GM23338 (cell line): ENCODE measurements around the gene PPP1R9B. TPM values are rescaled to one million over a fixed set of nuclear protein-coding genes. Genes with fewer than 3 reads are reported as not detected.

Experiments
- ATAC-seq: fragments of 200-7000 bp; cut with Tn5 transposase; 3 replicates; pipeline ENCODE4 v1.9.1; 2020
- DNase-seq: peaks from one replicate; pipeline ENCODE4 v3.0.0-alpha.2; 2015; ENCODE audit warnings: low spot score
- H2AFZ ChIP-seq: fragments of 200-600 bp; sonication (generic); 2 replicates; pipeline ENCODE4 v1.8.0; 2016; ENCODE audit warnings: antibody characterized with exemption, mild to moderate bottlenecking, moderate library complexity
- H3F3A ChIP-seq: fragments of 200-600 bp; sonication (generic); replicated peaks from 2 replicates; pipeline ENCODE4 v1.8.0; 2017; ENCODE audit warnings: antibody characterized with exemption, mixed run types, low read depth
- H3K27ac ChIP-seq: fragments of 200-600 bp; sonication (generic); 2 replicates; pipeline ENCODE4 v1.6.1; 2016; ENCODE audit warnings: low read depth
- H3K27me3 ChIP-seq: fragments of 200-600 bp; sonication (generic); 2 replicates; pipeline ENCODE4 v1.8.0; 2016; ENCODE audit warnings: mild to moderate bottlenecking, mixed run types, moderate library complexity; ENCODE audit not compliant: insufficient read depth
- H3K36me3 ChIP-seq: fragments of 200-600 bp; sonication (generic); 2 replicates; pipeline ENCODE4 v1.8.0; 2016; ENCODE audit warnings: mild to moderate bottlenecking; ENCODE audit not compliant: insufficient read depth
- H3K4me1 ChIP-seq: fragments of 200-600 bp; sonication (generic); 2 replicates; pipeline ENCODE4 v1.8.0; 2016; ENCODE audit warnings: mild to moderate bottlenecking, moderate library complexity; ENCODE audit not compliant: insufficient read depth
- H3K4me2 ChIP-seq: fragments of 200-600 bp; sonication (generic); 2 replicates; pipeline ENCODE4 v1.7.1; 2017; ENCODE audit warnings: mixed run types
- H3K4me3 ChIP-seq: fragments of 200-600 bp; sonication (generic); 2 replicates; pipeline ENCODE4 v1.6.1; 2016; ENCODE audit warnings: mixed run types
- H3K79me2 ChIP-seq: fragments of 200-600 bp; sonication (generic); replicated peaks from 2 replicates; pipeline ENCODE4 v1.8.0; 2017; ENCODE audit warnings: mild to moderate bottlenecking; ENCODE audit not compliant: insufficient read depth
- H3K9me2 ChIP-seq: fragments of 200-600 bp; sonication (generic); 2 replicates; pipeline ENCODE4 v1.8.0; 2017; ENCODE audit not compliant: insufficient read depth
- H4K20me1 ChIP-seq: fragments of 200-600 bp; sonication (generic); replicated peaks from 2 replicates; pipeline ENCODE4 v1.8.0; 2017; ENCODE audit warnings: mild to moderate bottlenecking; ENCODE audit not compliant: insufficient read depth
- H3K27ac Mint-ChIP-seq: 2 replicates; pipeline ENCODE4 v1.8.0; 2020; ENCODE audit warnings: inconsistent platforms, mild to moderate bottlenecking, moderate library complexity, mixed read lengths
- H3K27me3 Mint-ChIP-seq: 3 replicates; pipeline ENCODE4 v1.8.0; 2022; ENCODE audit warnings: low read depth, mild to moderate bottlenecking, moderate library complexity, mixed read lengths, inconsistent platforms; ENCODE audit not compliant: insufficient read depth, poor library complexity
- H3K36me3 Mint-ChIP-seq: 3 replicates; pipeline ENCODE4 v1.8.0; 2021; ENCODE audit warnings: low read depth, mild to moderate bottlenecking, inconsistent platforms, moderate library complexity, mixed read lengths
- H3K4me1 Mint-ChIP-seq: 3 replicates; pipeline ENCODE4 v1.8.0; 2020; ENCODE audit warnings: mild to moderate bottlenecking, inconsistent platforms, mixed read lengths
- H3K4me3 Mint-ChIP-seq: 3 replicates; pipeline ENCODE4 v1.8.0; 2021; ENCODE audit warnings: moderate library complexity, mild to moderate bottlenecking, inconsistent platforms, mixed read lengths
- H3K9me3 Mint-ChIP-seq: 3 replicates; pipeline ENCODE4 v1.8.0; 2020; ENCODE audit warnings: moderate library complexity, mild to moderate bottlenecking, inconsistent platforms, mixed read lengths
- EZH2 ChIP-seq: fragments of 200-600 bp; sonication (generic); IDR thresholded peaks from one replicate; pipeline ENCODE4 v1.8.0; 2017; ENCODE audit warnings: antibody characterized with exemption, mild to moderate bottlenecking, low read depth; ENCODE audit not compliant: unreplicated experiment
- JUNB ChIP-seq: IDR thresholded peaks from one replicate; pipeline ENCODE4 v1.6.1; 2016; ENCODE audit warnings: antibody characterized with exemption; ENCODE audit not compliant: unreplicated experiment
- NANOG ChIP-seq: IDR thresholded peaks from 2 replicates; pipeline ENCODE4 v1.6.1; 2016; ENCODE audit warnings: antibody characterized with exemption, borderline replicate concordance
- STAT1 ChIP-seq: IDR thresholded peaks from one replicate; pipeline ENCODE4 v1.6.1; 2016; ENCODE audit warnings: antibody characterized with exemption; ENCODE audit not compliant: unreplicated experiment
- ZNF114 ChIP-seq: fragments of 250-450 bp; sonication (Bioruptor Pico); IDR thresholded peaks from 2 replicates; pipeline ENCODE4 v1.5.0; 2020; ENCODE audit warnings: mild to moderate bottlenecking, moderate library complexity
- ZNF331 ChIP-seq: fragments of 250-450 bp; sonication (Bioruptor Pico); IDR thresholded peaks from 2 replicates; pipeline ENCODE4 v1.5.0; 2020; ENCODE audit warnings: low read depth, mild to moderate bottlenecking, moderate library complexity
- polyA plus RNA-seq: library from polyadenylated mRNA; unstranded; fragments of >200 nt; fragmentation: Nextera tagmentation; extraction: Ambion mirVana; gene quantifications from 2 replicates; pipeline ENCODE4 v1.2.1, GENCODE V29; 2016
- total RNA-seq: library from RNA; depleted of rRNA; stranded (reverse); fragments of >200 nt; shearing (Covaris generic); gene quantifications from 2 replicates; pipeline ENCODE4 v1.2.3, GENCODE V29; 2014
- TF ChIP-seq, protein P1 (sequence below): fragments of 250-450 bp; sonication (Bioruptor Pico); IDR thresholded peaks from 2 replicates; pipeline ENCODE4 v1.5.0; 2020; ENCODE audit warnings: mild to moderate bottlenecking, moderate library complexity

Gene PPP1R9B
- total and polyA plus RNA-seq, 2 experiments from 2014 or later: 2.1 to 10.5 TPM

GRCh38 chr17:50144355-50144754, 6.1 kb downstream of the PPP1R9B start (continued):
- TF ChIP-seq, protein P1, sequence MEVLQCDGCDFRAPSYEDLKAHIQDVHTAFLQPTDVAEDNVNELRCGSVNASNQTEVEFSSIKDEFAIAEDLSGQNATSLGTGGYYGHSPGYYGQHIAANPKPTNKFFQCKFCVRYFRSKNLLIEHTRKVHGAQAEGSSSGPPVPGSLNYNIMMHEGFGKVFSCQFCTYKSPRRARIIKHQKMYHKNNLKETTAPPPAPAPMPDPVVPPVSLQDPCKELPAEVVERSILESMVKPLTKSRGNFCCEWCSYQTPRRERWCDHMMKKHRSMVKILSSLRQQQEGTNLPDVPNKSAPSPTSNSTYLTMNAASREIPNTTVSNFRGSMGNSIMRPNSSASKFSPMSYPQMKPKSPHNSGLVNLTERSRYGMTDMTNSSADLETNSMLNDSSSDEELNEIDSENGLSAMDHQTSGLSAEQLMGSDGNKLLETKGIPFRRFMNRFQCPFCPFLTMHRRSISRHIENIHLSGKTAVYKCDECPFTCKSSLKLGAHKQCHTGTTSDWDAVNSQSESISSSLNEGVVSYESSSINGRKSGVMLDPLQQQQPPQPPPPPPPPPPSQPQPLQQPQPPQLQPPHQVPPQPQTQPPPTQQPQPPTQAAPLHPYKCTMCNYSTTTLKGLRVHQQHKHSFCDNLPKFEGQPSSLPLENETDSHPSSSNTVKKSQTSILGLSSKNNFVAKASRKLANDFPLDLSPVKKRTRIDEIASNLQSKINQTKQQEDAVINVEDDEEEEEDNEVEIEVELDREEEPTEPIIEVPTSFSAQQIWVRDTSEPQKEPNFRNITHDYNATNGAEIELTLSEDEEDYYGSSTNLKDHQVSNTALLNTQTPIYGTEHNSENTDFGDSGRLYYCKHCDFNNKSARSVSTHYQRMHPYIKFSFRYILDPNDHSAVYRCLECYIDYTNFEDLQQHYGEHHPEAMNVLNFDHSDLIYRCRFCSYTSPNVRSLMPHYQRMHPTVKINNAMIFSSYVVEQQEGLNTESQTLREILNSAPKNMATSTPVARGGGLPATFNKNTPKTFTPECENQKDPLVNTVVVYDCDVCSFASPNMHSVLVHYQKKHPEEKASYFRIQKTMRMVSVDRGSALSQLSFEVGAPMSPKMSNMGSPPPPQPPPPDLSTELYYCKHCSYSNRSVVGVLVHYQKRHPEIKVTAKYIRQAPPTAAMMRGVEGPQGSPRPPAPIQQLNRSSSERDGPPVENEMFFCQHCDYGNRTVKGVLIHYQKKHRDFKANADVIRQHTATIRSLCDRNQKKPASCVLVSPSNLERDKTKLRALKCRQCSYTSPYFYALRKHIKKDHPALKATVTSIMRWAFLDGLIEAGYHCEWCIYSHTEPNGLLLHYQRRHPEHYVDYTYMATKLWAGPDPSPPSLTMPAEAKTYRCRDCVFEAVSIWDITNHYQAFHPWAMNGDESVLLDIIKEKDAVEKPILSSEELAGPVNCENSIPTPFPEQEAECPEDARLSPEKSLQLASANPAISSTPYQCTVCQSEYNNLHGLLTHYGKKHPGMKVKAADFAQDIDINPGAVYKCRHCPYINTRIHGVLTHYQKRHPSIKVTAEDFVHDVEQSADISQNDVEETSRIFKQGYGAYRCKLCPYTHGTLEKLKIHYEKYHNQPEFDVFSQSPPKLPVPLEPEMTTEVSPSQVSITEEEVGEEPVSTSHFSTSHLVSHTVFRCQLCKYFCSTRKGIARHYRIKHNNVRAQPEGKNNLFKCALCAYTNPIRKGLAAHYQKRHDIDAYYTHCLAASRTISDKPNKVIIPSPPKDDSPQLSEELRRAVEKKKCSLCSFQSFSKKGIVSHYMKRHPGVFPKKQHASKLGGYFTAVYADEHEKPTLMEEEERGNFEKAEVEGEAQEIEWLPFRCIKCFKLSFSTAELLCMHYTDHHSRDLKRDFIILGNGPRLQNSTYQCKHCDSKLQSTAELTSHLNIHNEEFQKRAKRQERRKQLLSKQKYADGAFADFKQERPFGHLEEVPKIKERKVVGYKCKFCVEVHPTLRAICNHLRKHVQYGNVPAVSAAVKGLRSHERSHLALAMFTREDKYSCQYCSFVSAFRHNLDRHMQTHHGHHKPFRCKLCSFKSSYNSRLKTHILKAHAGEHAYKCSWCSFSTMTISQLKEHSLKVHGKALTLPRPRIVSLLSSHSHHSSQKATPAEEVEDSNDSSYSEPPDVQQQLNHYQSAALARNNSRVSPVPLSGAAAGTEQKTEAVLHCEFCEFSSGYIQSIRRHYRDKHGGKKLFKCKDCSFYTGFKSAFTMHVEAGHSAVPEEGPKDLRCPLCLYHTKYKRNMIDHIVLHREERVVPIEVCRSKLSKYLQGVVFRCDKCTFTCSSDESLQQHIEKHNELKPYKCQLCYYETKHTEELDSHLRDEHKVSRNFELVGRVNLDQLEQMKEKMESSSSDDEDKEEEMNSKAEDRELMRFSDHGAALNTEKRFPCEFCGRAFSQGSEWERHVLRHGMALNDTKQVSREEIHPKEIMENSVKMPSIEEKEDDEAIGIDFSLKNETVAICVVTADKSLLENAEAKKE: no peak

DNA sequence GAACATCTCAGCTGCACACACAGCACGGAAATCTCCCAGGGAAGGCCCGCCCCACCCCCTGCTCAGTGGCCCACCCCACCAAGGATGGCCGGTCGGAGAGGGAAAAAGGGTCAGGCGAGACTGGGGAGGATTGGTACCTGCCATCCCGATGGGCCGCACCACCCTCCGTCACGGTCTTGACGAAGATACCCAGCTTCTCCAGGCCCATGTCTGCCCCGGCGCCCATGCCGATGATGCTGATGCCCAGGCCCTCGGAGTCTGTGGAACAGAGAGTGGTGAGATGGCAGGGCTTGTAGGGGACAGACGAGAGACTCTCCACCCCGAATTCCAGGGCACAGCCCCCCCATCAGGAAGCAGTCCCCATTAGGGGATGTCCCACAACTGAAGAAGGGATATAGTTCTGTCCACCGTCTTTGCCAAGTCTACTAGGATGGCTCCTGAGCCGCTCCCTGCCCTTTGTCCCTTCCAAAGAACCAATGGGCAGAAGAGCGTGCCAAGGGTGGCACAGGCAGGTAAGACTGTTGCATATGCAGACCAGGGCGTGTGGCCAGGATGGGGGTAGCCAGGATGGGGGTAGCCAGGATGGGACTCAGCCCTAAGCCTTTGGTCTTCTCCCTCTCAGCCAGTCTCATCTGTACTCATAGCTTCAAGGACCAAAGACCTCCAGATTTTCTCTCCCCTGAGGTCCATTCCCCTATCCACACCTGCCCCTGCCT, 6.9 kb downstream of the PPP1R9B start:
- Histone ChIP-seq H3F3A (no peaks in the 10 kb centered on the region), H4K20me1 (no peaks in the 10 kb centered on the region), H3K27ac (no peak overlapping the region), H3K9me2 (no peaks in the 10 kb centered on the region), H3K4me1 (peaks cover 21% of the 10 kb centered on the region), H3K4me2 (no peak overlapping the region), H3K27me3 (peaks cover 11% of the 10 kb centered on the region), H3K36me3 (no peaks in the 10 kb centered on the region), H2AFZ (no peak overlapping the region), H3K79me2 (no peaks in the 10 kb centered on the region), H3K4me3 (no peak overlapping the region)
- Mint-ChIP-seq H3K36me3 (peaks cover 40% of the 10 kb centered on the region), H3K4me1 (peaks cover 40% of the 10 kb centered on the region), H3K9me3 (no peaks in the 10 kb centered on the region), H3K27ac (no peak overlapping the region), H3K27me3 (peaks cover 27% of the 10 kb centered on the region), H3K4me3 (no peak overlapping the region)
- TF ChIP-seq STAT1: no peak
- DNase-seq (no peak), ATAC-seq (no peak)

DNA sequence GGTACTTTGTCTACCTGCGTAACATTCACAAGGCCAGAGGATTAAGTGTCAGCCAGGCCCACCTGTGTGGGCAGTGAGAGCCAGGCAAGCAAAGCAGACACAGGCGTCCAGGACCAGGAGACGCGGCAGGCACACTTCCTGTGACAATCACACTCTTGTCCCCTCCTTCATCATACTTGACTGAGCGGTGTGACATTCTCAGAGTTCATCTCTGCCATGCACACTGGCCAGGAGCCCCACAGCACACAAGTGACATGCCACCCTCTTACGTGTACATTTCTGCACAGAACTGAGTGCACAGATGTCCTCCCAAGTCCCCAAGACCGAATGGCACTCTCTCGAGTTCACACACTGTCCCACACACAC, 8.7 kb downstream of the PPP1R9B start:
- Mint-ChIP-seq H3K36me3 (peaks cover 49% of the 10 kb centered on the region), H3K4me1 (peaks cover 22% of the 10 kb centered on the region), H3K27me3 (peaks cover 24% of the 10 kb centered on the region), H3K27ac (no peak overlapping the region), H3K4me3 (no peak overlapping the region), H3K9me3 (no peaks in the 10 kb centered on the region)
- TF ChIP-seq ZNF114: no peak
- no peak for TF ChIP-seq JUNB
- no peak for TF ChIP-seq STAT1
- no peak for TF ChIP-seq ZNF331 (CRISPR knock-in tag)
- TF ChIP-seq EZH2: no peak
- TF ChIP-seq NANOG: no peak
- Histone ChIP-seq H3K79me2 (no peaks in the 10 kb centered on the region), H3K4me2 (no peak overlapping the region), H3K4me3 (no peak overlapping the region), H2AFZ (no peak overlapping the region), H3F3A (no peaks in the 10 kb centered on the region), H3K9me2 (no peaks in the 10 kb centered on the region), H3K27me3 (no peaks in the 10 kb centered on the region), H3K27ac (no peak overlapping the region), H3K4me1 (peaks cover 5% of the 10 kb centered on the region), H3K36me3 (no peaks in the 10 kb centered on the region; the same call in 1 of the 2 replicates), H4K20me1 (no peaks in the 10 kb centered on the region)
- DNase-seq (no peak), ATAC-seq (no peak)
